Left lung (tissue), 10 donors: ENCODE measurements around the gene GLIS1. TPM values are rescaled to one million over a fixed set of nuclear protein-coding genes. Genes with fewer than 3 reads are reported as not detected.

ENCODE experiments used
- ATAC-seq: fragments of 200-7000 bp; cut with Tn5 transposase; one replicate; pipeline ENCODE4 v1.9.1; 2020; ENCODE audit warnings: moderate library complexity
- DNase-seq, 4 donors: peaks; one replicate each; pipeline ENCODE4 v3.0.0-alpha.2; 2013 to 2020
- H3K27ac ChIP-seq, 2 donors: fragments of 200-600 bp; sonication (generic) in 1 of 2; one replicate each; pipeline versions ENCODE4 v1.5.0 to v1.8.0; 2020 to 2021
- H3K27me3 ChIP-seq, 2 donors: fragments of 200-600 bp; sonication (generic) in 1 of 2; one replicate each; pipeline versions ENCODE4 v1.5.0 to v1.8.0; 2020 to 2021
- H3K36me3 ChIP-seq, 2 donors: fragments of 200-600 bp; sonication (generic) in 1 of 2; one replicate each; pipeline versions ENCODE4 v1.5.0 to v1.8.0; 2020 to 2021
- H3K4me1 ChIP-seq, 2 donors: fragments of 200-600 bp; one replicate each; pipeline ENCODE4 v1.8.0; 2021
- H3K4me3 ChIP-seq, 2 donors: fragments of 200-600 bp; sonication (generic) in 1 of 2; one replicate each; pipeline versions ENCODE4 v1.5.0 to v1.8.0; 2020 to 2021; ENCODE audit warnings: mild to moderate bottlenecking in 1 of 2
- H3K9me3 ChIP-seq, 2 donors: fragments of 200-600 bp; sonication (generic) in 1 of 2; one replicate each; pipeline versions ENCODE4 v1.5.0 to v1.8.0; 2020 to 2021
- intact Hi-C, 2 donors: fragments of 100-400 bp; cut with DNase I; formaldehyde crosslinking; loops; one replicate each; pipeline versions ENCODE4 v1.11.2 to v1.14.2; 2022
- polyA plus RNA-seq, 6 donors: library from polyadenylated mRNA; unstranded; fragments of 120-200 nt; gene quantifications; one replicate each; pipeline ENCODE4 v1.2.1, GENCODE V29; 2013; ENCODE audit not compliant: insufficient read length in 6 of 6
- total RNA-seq, 2 donors: library from RNA; stranded (reverse); fragmentation: NEBNext Ultra II Directional; extraction: Animal tissue kit (Norgen Biotek cat#: 25700); gene quantifications; one replicate each; pipeline ENCODE4 v1.2.1, GENCODE V29; 2021
- TF ChIP-seq, protein P1 (sequence below), 2 donors: fragments of 200-600 bp; sonication (generic) in 1 of 2; IDR thresholded peaks; one replicate each; pipeline versions ENCODE4 v1.5.0 to v1.8.0; 2021; ENCODE audit warnings: antibody characterized with exemption in 2 of 2
- donor health status: DM: no; HTN: yes; CAD: no.
- donor health status: DM: no; HTN: no; CAD: no.

GLIS1 gene
- total and polyA plus RNA-seq, 8 donors, result 0.06 to 0.16 (median 0.12) TPM; not detected in 4

DNA sequence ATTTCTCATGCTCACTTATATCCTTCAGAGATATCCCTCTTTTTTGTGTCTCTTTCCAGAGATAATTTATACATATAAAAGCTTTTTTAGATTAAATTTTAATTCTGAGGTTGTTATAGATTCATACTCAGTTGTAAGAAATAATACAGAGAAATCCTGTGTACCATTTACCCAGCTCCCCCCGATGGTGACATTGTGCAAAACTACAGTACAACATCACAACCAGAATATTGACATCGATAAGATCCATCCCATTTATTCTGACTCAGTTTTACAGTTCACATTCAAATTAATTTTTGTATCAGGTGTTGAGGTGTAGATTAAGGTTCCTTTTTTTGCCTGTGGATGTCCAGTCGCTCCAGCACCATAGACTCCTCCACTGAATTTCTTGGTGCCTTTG, 265.5 kb downstream of the GLIS1 start:
- no peaks in the 10 kb centered on the region for H3K9me3 ChIP-seq
- TF ChIP-seq, protein P1, sequence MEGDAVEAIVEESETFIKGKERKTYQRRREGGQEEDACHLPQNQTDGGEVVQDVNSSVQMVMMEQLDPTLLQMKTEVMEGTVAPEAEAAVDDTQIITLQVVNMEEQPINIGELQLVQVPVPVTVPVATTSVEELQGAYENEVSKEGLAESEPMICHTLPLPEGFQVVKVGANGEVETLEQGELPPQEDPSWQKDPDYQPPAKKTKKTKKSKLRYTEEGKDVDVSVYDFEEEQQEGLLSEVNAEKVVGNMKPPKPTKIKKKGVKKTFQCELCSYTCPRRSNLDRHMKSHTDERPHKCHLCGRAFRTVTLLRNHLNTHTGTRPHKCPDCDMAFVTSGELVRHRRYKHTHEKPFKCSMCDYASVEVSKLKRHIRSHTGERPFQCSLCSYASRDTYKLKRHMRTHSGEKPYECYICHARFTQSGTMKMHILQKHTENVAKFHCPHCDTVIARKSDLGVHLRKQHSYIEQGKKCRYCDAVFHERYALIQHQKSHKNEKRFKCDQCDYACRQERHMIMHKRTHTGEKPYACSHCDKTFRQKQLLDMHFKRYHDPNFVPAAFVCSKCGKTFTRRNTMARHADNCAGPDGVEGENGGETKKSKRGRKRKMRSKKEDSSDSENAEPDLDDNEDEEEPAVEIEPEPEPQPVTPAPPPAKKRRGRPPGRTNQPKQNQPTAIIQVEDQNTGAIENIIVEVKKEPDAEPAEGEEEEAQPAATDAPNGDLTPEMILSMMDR (IDR thresholded peaks at IDR 0.05), result no peak
- no peaks in the 10 kb centered on the region for H3K4me1 ChIP-seq
- intact Hi-C loops, result no loop called here
- H3K27me3 ChIP-seq, result peaks cover 0 to 12% of the 10 kb centered on the region in 2 donors
- H3K4me3 ChIP-seq, result no peak overlapping the region
- no peak for DNase-seq
- no peak overlapping the region for H3K27ac ChIP-seq
- ATAC-seq, result no peak
- H3K36me3 ChIP-seq, result no peaks in the 10 kb centered on the region

DNA sequence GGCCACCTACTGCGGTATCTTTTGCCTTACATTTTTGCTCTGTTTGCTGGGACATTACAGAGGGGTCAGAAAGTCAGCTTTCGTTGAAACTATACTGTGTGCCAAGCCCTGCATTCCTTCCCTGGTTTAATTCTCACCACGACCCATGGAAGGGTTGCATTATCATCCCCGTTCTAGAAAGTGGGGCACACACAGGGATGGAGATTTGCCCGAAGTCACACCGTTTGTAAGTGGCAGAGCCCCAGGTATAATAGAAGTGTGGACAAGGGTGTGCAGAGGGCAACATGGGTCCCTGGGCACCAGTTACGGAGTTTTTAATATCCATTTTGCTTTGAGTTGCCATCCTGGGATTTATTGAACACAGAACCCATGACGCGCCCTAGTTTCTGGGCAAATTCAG, 268.0 kb downstream of the GLIS1 start:
- intact Hi-C loops, result no loop called here
- Histone ChIP-seq H3K27ac (no peak overlapping the region), H3K27me3 (peaks cover 0 to 12% of the 10 kb centered on the region in 2 donors), H3K36me3 (no peaks in the 10 kb centered on the region), H3K4me3 (no peak overlapping the region), H3K9me3 (no peaks in the 10 kb centered on the region), H3K4me1 (no peaks in the 10 kb centered on the region)
- TF ChIP-seq, protein P1 (IDR thresholded peaks at IDR 0.05), result no peak
- DNase-seq (no peak), ATAC-seq (no peak)

DNA sequence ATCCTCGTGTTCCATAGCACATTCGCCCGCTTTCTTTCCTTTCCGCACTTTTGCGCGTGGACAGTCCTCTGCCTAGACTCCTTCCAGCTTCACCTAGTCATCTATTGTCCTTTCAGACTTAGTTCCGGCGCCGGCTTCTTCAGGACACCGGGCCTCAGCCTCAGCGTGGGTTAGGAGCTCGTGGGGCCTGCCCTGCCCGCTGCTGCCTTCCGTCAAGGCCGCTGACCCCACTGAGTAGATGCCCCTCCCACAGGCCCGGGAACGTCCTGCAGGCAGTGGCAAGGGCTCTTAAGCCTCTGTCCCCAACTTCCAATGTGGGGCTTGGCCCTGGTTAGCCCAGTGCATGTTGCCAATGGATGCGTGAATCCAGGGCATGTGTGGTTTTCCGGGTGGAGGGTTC, 268.4 kb downstream of the GLIS1 start:
- ATAC-seq, result no peak
- intact Hi-C loops, result no loop called here
- Histone ChIP-seq H3K9me3 (no peaks in the 10 kb centered on the region), H3K4me1 (no peaks in the 10 kb centered on the region), H3K27ac (no peak overlapping the region), H3K36me3 (no peaks in the 10 kb centered on the region), H3K27me3 (peaks cover 0 to 12% of the 10 kb centered on the region in 2 donors), H3K4me3 (no peak overlapping the region)
- no peak for DNase-seq
- TF ChIP-seq, protein P1 (IDR thresholded peaks at IDR 0.05), result no peak

DNA sequence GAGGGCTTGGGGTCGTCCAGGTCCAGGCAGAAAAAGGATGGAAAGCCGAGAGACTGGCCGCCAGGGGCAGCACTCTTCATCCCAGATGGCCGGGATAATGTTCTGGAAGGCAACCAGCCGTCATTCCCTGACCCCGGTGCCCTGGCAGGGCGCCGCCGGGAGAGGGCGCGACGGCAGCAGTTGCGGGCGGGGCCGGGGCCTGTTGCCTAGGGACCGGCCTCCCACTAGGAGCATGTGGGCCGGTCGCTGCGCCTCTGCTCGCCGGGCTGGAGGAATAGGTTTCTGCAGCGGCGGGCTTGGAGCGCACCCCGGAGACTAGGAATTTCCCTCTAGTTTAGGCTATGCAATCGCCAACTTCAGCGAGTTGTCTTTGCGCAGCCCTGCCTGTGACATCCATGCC, 268.8 kb downstream of the GLIS1 start:
- Histone ChIP-seq H3K4me1 (no peaks in the 10 kb centered on the region), H3K9me3 (no peaks in the 10 kb centered on the region), H3K4me3 (no peak overlapping the region), H3K27ac (no peak overlapping the region), H3K36me3 (no peaks in the 10 kb centered on the region), H3K27me3 (peaks cover 0 to 12% of the 10 kb centered on the region in 2 donors)
- peak; percentile 96 for ATAC-seq
- TF ChIP-seq, protein P1 (IDR thresholded peaks at IDR 0.05), result peak; percentile 46 to 61
- intact Hi-C loops, result no loop called here
- DNase-seq, result peak; percentile 46 to 83 (median 72)

DNA sequence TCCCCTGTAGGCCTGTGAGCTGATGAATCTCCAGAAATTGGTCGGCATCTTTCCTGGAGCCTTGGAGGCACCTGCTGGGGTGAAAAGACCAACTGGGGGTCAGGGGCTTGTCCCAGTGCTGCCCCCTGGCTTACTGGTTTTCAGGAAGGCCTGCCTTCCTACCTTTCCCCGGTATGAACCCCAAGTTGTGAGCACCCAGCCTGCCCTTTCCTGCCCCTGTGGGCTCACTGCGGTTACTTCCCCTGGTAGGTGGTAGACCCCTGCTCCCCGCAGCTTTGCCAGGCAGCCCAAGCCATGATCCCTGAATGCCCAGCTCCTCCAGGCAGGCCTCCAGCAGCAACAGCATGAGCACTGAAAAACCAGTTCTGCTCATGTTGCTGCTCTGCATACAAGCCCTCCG, 269.6 kb downstream of the GLIS1 start:
- H3K4me1 ChIP-seq, result no peaks in the 10 kb centered on the region
- H3K27me3 ChIP-seq, result peaks cover 0 to 12% of the 10 kb centered on the region in 2 donors
- no peak for DNase-seq
- H3K4me3 ChIP-seq, result no peak overlapping the region
- no peaks in the 10 kb centered on the region for H3K36me3 ChIP-seq
- no peak for ATAC-seq
- TF ChIP-seq, protein P1 (IDR thresholded peaks at IDR 0.05), result no peak
- H3K27ac ChIP-seq, result no peak overlapping the region
- intact Hi-C loops, result no loop called here
- H3K9me3 ChIP-seq, result no peaks in the 10 kb centered on the region
